HG02759 (cell line): ENCODE results near the gene TCF19.
"Not testable (repeated sequence)": the region's sequence is repeated elsewhere in the genome, so short reads cannot be mapped to it uniquely, and the experiment has no call there.

Experiments
- ATAC-seq: cut with Tn5 transposase; IDR thresholded peaks from one replicate; pipeline ENCODE4 v1.9.1; 2021; ENCODE audit warnings: mild to moderate bottlenecking, moderate library complexity; ENCODE audit not compliant: unreplicated experiment

Gene TCF19

DNA sequence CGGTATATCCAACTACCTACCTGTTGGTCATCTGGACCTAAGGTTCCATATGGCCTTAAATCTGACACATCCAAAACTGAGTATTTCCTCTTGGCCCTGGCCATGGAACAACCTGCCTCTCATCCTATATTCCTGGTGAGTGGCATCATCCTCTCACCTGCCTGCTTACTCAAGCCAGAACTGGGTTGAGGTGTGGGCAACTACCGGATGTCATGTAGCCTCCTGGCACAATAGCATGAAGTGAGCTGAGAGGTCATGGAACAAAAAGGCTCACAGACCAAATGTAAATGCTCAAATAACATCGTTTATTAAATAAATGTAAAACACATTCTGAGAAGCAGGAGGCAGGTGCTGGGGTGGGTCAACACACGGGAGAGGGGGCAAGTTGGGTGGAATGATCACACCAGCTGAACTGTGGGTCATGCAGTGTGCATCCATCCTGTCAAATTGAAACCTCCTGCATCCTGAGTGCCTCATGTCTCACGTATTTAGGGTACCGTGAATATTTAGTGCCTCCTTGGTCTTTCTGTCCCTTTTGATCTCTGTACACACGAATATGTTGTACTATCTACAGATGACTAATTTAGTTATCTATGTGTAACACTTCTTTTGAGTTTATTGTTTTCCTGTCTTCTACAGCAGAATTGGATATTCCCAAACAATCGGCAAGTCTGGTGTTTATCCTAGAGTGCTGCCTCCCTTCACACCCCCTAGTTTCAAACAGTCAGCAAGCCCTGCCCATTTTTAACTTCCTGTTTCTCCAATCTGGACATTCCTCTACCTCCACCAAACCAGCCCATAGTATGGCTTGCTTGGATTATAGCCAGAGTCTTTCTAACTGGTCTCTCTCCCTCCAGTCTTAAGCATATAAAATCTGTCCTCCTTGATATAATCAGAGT lies 20.0 kb downstream of the TCF19 start:
- no peak for ATAC-seq

DNA sequence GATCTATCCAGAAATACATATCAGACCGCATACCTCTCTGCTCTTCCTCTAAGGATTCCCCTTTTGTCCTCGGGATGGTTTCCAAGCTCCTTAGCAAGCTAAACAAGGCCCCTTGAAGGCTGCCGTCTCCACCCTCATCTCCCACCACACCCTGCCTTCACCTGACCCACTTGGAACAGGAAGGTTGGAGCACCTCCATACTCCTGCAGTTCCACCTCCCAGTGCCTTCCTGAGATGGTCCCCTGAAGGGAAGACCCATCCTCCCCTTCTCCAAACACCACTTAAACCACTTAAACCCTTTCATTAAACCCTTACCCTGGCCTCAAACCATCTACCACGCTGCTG lies 20.6 kb downstream of the TCF19 start:
- no peak for ATAC-seq

DNA sequence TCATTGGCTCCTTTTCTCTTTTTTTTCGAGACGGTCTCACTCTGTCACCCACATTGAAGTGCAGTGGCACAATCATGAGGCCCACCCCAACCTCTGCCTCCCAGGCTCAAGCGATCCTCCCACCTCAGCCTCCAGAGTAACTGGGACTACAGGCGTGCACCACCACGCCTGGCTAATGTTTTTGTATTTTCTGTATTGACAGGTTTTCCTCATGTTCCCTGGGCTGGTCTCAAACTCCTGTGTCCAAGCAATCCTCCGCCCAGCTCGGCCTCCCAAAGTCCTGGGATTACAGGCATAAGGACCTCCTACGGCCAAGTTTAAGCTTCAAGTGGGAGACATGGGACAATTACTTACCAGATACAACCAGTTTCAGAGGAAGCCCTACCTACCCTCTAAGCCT lies 21.5 kb downstream of the TCF19 start:
- no peak for ATAC-seq

DNA sequence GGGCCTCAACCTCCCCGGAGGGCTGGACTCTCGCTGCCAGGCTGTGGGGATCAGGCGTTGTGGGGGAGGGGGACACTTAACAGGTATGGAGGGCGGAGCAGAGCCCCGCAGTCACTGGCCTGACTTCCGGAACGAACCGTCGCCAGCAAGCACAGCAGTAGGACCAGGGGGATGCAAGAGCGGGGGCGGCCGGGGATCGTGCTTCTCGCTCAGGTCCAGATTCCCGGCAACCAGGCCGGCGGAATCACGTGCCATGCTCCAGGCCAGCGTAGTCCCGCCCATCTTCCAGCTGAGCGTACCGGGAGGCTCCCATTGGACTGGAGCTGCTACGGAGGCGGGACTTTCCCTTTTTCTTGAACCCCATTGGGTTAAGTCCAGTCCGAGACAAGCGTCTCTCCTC lies 22.1 kb downstream of the TCF19 start:
- ATAC-seq, result no peak

DNA sequence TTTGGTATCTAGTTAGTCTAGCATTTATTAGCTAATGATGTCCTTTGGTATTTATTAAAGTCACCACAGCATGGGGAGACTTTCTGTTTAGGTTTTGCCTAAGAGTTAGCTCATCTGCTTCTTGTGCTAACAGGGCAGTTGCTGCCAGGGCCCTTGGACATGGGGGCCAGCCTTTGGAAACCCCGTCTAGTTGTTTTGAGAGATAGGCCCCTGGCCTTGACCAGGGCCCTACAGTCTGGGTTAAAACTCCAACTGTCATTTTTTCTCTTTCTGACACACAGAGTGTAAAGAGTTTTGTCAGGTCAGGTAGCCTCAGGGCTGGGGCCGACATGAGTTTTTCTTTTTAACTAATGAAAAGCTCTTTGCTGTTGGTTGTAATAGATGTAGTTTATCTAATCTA lies 24.9 kb downstream of the TCF19 start:
- not testable (repeated sequence) for ATAC-seq

DNA sequence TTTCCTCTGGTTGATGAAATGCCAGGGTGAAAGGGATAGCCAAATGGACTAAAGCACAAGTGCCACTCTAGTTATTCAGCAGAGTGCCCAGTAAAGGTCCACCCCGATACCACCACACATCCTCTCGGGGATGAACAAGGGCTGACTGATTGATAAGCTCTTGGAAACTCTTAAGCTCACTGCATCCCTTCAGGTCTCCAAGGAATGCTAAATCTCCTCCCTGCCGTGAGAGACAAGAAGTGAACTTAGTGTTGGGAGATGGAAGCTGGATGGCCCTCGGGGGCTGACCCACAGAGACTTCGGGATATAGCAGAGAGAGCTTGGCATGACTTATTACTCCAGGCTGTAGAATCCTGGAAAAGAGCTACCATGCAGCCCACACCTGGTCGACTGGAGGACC lies 25.5 kb downstream of the TCF19 start:
- ATAC-seq, result not testable (repeated sequence)

DNA sequence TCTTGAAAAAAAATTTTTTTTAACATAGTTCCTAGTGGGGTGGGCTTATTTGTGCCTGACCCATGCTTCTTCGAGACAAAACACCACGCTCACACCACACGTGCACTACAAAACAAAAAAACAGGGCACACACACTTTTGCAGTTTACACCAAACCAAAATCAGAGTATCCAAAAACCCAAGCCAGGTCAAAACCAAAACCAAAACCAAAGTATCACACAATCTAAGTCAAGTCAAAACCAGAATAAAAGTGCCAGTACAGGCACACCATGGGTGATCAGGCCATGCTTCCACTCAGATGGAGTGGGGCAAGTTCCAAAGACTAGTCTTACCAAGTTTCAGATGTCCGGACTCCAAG lies 27.3 kb downstream of the TCF19 start:
- not testable (repeated sequence) for ATAC-seq

DNA sequence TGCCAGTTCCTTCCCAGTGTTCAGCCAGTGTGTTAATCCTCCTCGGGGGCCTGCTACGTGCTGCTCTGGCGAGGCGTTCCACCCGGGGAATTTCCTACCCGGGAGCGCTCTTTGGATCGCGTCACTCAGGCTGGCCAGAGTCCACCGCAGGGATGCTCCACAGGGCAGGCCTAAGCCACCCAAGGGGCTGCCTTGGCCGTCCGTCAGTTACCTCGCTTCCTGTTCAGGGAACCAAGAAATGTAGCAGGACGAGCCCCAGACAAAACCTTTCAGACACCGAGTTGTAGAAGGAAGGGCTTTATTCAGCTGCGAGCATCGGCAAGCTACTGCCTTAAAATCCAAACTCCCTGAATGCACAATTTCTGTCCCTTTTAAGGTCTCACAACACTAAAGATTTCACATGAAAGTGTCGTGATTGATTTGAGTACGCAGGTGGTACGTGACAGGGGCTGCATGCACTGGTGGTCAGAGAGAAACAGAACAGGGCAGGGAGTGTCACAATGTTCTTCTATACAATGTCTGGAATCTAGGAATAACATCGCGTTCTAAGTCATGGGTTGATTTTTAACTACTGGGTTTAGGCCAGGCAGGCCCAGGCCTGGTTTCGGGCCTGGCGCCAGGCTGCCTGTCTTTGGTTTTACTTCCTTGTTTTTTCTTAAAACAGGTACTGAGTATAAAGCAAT lies 27.8 kb downstream of the TCF19 start:
- no peak for ATAC-seq

DNA sequence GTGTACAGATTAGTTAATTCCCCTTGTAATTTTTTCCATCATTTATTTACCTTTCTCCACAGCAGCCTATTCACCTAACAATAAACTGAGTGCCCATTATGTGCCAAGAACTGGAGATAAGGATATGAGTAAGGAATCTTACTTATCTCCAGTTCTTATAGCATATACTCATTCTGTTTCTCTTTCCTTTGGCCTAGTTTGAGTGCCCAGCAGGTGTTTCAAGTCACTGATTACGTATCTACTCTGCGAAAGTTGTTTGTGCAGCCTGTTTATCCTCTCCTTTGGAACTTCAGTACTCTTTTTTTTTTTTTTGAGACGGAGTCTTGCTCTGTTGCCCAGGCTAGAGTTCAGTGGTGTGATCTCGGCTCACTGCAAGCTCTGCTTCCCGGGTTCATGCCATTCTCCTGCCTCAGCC lies 29.4 kb downstream of the TCF19 start:
- ATAC-seq, result no peak

DNA sequence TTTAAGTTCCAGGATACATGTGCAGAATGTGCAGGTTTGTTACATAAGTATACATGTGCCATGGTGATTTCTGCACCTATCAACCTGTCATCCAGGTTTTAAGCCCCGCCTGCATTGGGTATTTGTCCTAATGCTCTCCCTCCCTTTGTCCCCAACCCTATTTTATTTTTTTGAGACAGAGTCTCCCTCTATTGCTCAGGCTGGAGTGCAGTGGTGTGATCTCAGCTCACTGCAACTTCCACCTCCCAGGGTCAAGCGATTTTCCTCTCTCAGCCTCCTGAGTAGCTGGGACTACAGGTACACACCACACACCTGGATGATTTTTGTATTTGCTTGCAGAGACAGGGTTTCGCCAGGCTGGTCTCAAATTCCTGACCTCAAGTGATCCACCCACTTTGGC lies 30.8 kb downstream of the TCF19 start:
- ATAC-seq, result not testable (repeated sequence)

DNA sequence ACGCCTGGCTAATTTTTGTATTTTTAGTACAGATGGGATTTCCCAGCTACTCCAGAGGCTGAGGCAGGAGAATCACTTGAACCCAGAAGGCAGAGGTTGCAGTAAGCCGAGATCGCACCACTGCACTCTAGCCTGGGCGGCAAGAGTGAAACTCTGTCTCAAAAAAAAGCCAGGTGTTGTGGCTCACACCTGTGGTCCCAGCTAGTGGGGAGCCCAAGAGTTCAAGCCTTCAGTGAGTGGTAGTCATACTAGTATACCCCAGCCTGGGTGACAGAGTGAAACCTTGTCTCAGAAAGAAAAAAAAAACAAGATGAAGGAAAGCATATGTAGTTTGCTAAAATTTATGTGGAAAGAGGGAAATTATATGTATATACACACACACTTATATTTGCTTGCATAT lies 32.1 kb downstream of the TCF19 start:
- no peak for ATAC-seq

DNA sequence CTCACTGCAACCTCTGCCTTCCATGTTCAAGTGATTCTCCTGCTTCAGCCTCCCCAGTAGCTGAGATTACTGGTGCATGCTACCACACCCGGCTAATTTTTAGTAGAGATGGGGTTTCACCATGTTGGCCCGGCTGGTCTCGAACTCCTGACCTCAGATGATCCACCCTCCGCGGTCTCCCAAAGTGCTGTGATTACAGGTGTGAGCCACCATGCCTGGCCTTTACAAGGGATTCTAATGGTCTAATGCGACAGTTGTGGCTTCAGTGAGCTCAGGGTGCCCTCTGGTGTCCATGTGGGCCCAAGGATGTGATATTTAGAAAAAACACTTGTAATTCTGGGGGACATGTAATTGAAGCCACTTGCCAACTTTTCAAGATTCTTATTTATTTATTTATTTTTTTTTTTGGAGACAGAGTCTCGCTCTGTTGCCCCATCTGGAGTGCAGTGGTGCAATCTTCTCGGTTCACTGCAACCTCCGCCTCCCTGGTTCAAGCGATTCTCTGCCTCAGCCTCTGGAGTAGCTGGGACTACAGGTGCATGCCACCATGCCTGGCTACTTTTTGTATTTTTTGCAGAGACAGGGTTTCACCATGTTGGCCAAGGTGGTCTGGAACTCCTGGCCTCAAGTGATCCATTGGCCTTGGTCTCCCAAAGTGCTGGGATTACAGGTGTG lies 34.2 kb downstream of the TCF19 start:
- not testable (repeated sequence) for ATAC-seq

DNA sequence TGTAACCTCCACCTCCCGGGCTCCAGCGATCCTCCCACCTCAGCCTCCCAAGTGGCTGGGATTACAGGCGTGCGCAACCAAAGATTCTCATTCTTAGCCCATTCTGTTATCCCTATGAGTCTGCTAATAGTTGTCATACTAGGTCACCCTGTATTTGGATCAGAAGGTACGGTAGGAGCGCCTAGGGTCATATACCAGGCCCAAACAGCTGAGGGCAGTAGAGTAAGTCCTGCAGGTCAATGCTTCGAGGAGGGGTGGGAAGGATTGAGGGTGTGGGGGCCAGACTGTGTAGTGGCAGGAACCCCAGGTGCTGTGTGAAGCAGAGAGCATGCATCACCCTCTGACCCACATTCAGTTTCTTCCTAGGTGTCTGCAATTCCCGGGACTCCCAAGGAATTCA lies 34.8 kb downstream of the TCF19 start:
- ATAC-seq, result no peak

DNA sequence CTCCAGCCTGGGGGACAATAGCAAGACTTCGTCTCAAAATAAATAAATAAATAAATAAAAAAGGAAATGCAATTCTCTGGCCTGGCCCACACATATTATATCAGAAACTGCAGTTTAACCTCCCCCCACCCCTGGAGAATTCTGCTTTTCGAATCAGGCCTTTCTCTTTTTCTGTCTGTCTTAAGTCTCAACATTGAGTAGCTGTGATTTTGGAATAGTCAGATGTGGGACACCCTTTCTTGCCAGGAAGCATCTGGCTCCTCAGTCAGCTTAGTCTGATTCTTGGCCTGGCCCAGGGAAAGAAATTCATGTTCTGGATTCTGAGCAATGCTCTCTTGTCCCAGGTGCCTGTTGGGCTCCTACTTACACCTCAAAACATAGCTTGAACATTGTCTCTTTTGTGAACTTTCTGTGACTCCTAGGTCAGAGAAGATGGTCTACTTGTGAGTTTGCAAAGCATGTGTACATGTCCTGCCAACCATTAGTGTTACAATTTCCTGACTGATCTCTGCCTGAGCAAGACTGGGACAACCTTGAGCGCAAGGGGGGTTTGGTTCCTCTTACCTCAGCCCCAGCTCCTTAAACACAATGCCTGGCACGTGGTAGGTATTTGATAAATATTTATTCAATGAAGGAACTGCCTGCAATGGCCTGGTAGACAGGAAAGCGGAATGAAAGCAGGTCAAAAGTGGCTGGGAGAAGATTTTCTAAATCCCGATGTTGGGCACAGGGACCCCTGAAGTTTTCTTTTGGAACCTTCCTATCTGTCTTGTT lies 35.9 kb downstream of the TCF19 start:
- ATAC-seq, result no peak

DNA sequence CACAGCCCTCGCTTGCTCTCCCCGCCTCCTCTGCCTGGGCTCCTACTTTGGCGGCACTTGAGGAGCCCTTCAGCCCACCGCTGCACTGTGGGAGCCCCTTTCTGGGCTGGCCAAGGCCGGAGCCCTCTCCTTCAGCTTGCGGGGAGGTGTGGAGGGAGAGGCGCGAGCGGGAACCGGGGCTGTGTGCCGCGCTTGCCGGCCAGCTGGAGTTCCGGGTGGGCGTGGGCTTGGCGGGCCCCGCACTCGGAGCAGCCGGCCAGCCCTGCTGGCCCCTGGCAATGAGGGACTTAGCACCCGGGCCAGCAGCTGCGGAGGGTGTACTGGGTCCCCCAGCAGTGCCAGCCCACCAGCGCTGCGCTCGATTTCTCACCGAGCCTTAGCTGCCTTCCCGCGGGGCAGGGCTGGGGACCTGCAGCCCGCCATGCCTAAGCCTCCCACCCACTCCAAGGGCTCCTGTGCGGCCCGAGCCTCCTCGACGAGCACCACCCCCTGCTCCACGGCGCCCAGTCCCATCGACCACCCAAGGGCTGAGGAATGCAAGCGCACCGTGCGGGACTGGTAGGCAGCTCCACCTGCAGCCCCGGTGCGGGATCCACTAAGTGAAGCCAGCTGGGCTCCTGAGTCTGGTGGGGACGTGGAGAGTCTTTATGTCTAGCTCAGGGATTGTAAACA lies 37.1 kb downstream of the TCF19 start:
- not testable (repeated sequence) for ATAC-seq

DNA sequence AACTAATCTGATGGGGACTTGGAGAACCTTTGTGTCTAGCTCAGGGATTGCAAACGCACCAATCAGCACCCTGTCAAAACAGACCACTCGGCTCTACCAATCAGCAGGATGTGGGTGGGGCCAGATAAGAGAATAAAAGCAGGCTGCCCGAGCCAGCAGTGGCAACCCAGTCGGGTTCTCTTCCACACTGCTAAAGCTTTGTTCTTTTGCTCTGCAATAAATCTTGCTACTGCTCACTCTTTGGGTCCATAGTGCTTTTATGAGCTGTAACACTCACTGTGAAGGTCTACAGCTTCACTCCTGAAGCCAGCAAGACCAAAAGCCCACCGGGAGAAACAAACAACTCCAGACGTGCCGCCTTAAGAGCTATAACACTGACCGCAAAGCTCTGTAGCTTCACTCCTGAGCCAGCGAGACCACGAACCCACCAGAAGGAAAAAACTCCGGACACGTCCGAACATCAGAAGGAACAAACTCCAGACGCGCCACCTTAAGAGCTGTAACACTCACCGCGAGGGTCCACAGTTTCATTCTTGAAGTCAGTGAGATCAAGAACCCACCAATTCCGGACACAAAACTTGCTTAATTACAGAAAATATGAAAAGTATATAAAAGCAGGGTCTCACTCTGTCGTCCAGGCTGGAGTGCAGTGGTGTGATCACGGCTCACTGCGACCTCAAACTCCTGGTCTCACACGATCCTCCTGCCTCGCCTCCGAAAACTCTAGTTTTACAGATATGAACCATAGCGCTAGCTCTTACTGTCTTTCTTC lies 38.0 kb downstream of the TCF19 start:
- ATAC-seq, result not testable (repeated sequence)

DNA sequence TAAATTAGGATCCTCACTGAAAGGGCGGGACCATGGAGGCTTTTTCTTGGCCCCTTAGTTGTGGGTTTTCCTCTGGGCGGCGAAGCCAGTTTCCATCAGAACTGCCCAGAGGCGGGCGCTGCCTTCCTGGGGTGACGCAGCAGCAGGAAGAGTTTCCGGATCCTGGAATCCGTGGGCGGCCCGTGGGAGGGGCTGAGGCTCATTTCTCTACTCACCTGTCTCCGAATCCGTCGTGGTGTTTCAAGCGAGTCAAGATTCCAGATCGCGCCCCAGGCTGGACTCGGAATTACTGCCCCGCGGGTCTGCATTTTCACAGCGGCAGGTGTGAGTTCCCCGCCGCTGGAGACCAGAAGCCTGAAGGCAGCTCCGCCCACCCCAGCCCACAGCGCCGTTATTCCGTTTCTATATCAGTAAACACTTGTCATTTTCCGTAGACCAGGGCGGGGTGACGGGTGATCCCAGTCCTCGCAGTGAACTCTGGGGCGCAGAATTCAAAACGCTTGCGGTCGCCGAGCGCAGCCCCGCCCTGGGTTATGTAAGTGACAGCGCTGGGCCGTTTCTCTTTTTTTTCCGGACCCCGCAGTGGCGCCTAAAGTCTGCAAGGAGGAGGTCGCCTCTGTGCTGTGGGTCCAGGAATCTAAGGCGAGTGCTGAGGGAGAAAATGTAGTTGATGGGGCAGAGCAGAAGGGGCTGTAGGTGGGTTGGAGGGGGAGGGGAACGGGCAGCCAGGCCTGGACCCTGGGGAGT lies 39.3 kb downstream of the TCF19 start:
- peak; percentile 79 for ATAC-seq

DNA sequence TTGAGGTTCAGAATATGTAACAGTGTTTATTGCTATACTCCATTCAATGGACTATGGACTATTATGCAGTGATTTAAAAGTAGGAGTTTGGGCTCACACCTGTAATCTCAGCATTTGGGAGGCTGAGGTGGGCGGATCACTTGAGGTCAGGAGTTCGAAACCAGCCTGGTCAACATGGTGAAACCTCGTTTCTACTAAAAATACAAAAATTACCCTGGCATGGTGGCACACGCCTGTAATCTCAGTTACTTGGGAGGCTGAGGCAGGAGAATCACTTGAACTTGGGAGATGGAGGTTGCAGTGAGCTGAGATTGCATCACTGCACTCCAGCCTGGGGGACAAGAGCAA lies 40.7 kb downstream of the TCF19 start:
- not testable (repeated sequence) for ATAC-seq
